Stomach (tissue), 9 donors: ENCODE results near the gene TBX21. TPM values are rescaled to one million over a fixed set of nuclear protein-coding genes. Genes with fewer than 3 reads are reported as not detected.
"Not testable (repeated sequence)": the region's sequence is repeated elsewhere in the genome, so short reads cannot be mapped to it uniquely, and the experiment has no call there.

Experiments used
- DNase-seq, 2 donors: peaks; one replicate each; pipeline versions ENCODE4 v3.0.0 to v3.0.0-alpha.2; 2013 to 2019
- H3K27ac ChIP-seq, 5 donors: fragments of 200-600 bp in 4 of 5; sonication (generic) in 4 of 5; one replicate each; pipeline ENCODE4 v1.5.1; 2013 to 2019; ENCODE audit warnings: mild to moderate bottlenecking in 1 of 5, moderate library complexity in 1 of 5
- H3K27me3 ChIP-seq, 3 donors: fragments of 200-600 bp; sonication (generic); one replicate each; pipeline ENCODE4 v1.5.1; 2017 to 2019; ENCODE audit warnings: mixed run types in 1 of 3
- H3K36me3 ChIP-seq, 4 donors: fragments of 200-600 bp; sonication (generic); 1 replicate in 3 of 4; 2 replicates in 1 of 4; pipeline ENCODE4 v1.5.1; 2016 to 2019
- H3K4me1 ChIP-seq, 4 donors: fragments of 200-600 bp; sonication (generic); one replicate each; pipeline ENCODE4 v1.5.1; 2016 to 2019
- H3K4me3 ChIP-seq, 4 donors: fragments of 200-600 bp; sonication (generic) in 3 of 4; one replicate each; pipeline ENCODE4 v1.5.1; 2016 to 2019; ENCODE audit warnings: mild to moderate bottlenecking in 1 of 4
- H3K9me3 ChIP-seq, 4 donors: fragments of 200-600 bp; sonication (generic); one replicate each; pipeline ENCODE4 v1.5.1; 2016 to 2019
- CTCF ChIP-seq, 7 experiments: fragments of 450-650 bp in 4 of 7; fragments of 200-600 bp in 3 of 7; sonication (generic) in 3 of 7; IDR thresholded peaks; one replicate each; pipeline ENCODE4 v1.5.1; 2016 to 2019; ENCODE audit warnings: antibody characterized with exemption in 7 of 7, control low read depth in 2 of 7, mild to moderate bottlenecking in 1 of 7
- EP300 ChIP-seq: sonication (generic); formaldehyde crosslinking; IDR thresholded peaks from one replicate; pipeline ENCODE4 v1.6.1; 2017; ENCODE audit warnings: antibody characterized with exemption
- POLR2A ChIP-seq, 4 donors: fragments of 450-650 bp; IDR thresholded peaks; one replicate each; pipeline ENCODE4 v1.6.1; 2016; ENCODE audit warnings: antibody characterized with exemption in 4 of 4, control low read depth in 2 of 4, mild to moderate bottlenecking in 1 of 4, moderate library complexity in 1 of 4
- POLR2AphosphoS5 ChIP-seq, 3 donors: sonication (generic); formaldehyde crosslinking; IDR thresholded peaks; one replicate each; pipeline ENCODE4 v1.6.1; 2016; ENCODE audit warnings: antibody characterized with exemption in 3 of 3
- WGBS, 5 donors: extraction: QIAGEN DNeasy Blood & Tissue Kit in 3 of 5; methylation state at CpG; one replicate each; pipeline versions ENCODE4 v1.1.5 to v1.1.7; 2013 to 2018; 5-methylcytosine and 5-hydroxymethylcytosine counted together
- intact Hi-C: fragments of 100-400 bp; cut with DNase I; formaldehyde crosslinking; loops from one replicate; pipeline ENCODE4 v1.15.1; 2023; ENCODE audit warnings: low total_unique reads
- polyA plus RNA-seq, 3 donors: library from polyadenylated mRNA; stranded (reverse); fragments of 200-250 nt; gene quantifications; one replicate each; pipeline ENCODE4 v1.2.3, GENCODE V29; 2013
- total RNA-seq, 5 donors: library from RNA; depleted of rRNA; stranded (reverse); fragments of >200 nt; gene quantifications; one replicate each; pipeline versions ENCODE4 v1.1.0 to v1.2.3, GENCODE V29; 2014 to 2016
- donor health status: healthy with polysubstance abuse.
- donor health status: Bipolar disorder and iron deficiency.
- donor health status: healthy.

The TBX21 gene
- total and polyA plus RNA-seq, 8 donors: 0.10 to 0.92 (median 0.31) TPM; not detected in 3

GRCh38 chr17:47736501-47737495 is 3.8 kb downstream of the TBX21 start:
- intact Hi-C loops: no loop called here
- 68 to 77% (median 75%) methylated on average over 17 of the region's 17 CpGs for WGBS, 5 donors
- Histone ChIP-seq H3K27me3 (peaks cover 0 to 70% (median 29%) of the 10 kb centered on the region in 3 donors), H3K36me3 (no peaks in the 10 kb centered on the region), H3K9me3 (no peaks in the 10 kb centered on the region), H3K4me1 (peaks cover 11 to 21% (median 16%) of the 10 kb centered on the region in 4 donors), H3K27ac (no peak overlapping the region), H3K4me3 (peak overlapping the region in 1 of 4 donors; percentile 3)
- no peak for TF ChIP-seq EP300
- no peak for TF ChIP-seq POLR2AphosphoS5 (IDR thresholded peaks at IDR 0.05)
- peak in 1 of 2 donors; percentile 20 for DNase-seq

DNA sequence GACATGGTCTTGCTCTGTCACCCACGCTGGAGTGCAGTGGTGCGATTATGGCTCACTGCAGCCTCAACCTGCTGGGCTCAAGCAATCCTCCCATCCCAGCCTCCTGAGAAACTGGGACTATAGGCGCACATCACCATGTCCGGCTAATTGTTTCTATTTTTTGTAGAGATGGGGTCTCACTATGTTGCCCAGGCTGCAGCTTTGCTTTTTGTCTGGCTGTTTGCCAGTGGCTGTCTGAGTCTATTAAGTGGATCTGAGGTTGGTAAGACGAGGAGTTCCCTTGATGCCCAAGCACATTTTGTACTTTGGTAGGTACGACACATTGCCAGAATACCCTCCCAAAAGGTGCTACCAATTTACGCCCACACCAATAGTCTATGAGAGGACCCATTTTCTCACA is 5.1 kb downstream of the TBX21 start:
- no peak for TF ChIP-seq POLR2AphosphoS5 (IDR thresholded peaks at IDR 0.05)
- no peaks in the 10 kb centered on the region for H3K9me3 ChIP-seq
- no peak overlapping the region for H3K27ac ChIP-seq
- H3K4me1 ChIP-seq: peaks cover 7 to 17% (median 9%) of the 10 kb centered on the region in 4 donors
- peaks cover 0 to 70% (median 21%) of the 10 kb centered on the region in 3 donors for H3K27me3 ChIP-seq
- 87 to 90% (median 89%) methylated on average over 7 of the region's 7 CpGs for WGBS, 5 donors
- H3K4me3 ChIP-seq: no peak overlapping the region
- DNase-seq: no peak
- intact Hi-C loops: no loop called here
- no peaks in the 10 kb centered on the region for H3K36me3 ChIP-seq

GRCh38 chr17:47739150-47739549 is 6.1 kb downstream of the TBX21 start:
- H3K36me3 ChIP-seq: no peaks in the 10 kb centered on the region
- no peaks in the 10 kb centered on the region for H3K9me3 ChIP-seq
- peaks cover 0 to 70% (median 11%) of the 10 kb centered on the region in 3 donors for H3K27me3 ChIP-seq
- TF ChIP-seq POLR2A (IDR thresholded peaks at IDR 0.05) (no peak), CTCF (IDR thresholded peaks at IDR 0.05) (no peak), EP300 (no peak), POLR2AphosphoS5 (IDR thresholded peaks at IDR 0.05) (no peak)
- 80 to 88% (median 88%) methylated on average over 8 of the region's 8 CpGs for WGBS, 5 donors
- no peak overlapping the region for H3K27ac ChIP-seq
- intact Hi-C loops: no loop called here
- no peak overlapping the region for H3K4me3 ChIP-seq
- DNase-seq: peak in 1 of 2 donors; percentile 17
- H3K4me1 ChIP-seq: peaks cover 0 to 7% (median under 1%) of the 10 kb centered on the region in 4 donors

DNA sequence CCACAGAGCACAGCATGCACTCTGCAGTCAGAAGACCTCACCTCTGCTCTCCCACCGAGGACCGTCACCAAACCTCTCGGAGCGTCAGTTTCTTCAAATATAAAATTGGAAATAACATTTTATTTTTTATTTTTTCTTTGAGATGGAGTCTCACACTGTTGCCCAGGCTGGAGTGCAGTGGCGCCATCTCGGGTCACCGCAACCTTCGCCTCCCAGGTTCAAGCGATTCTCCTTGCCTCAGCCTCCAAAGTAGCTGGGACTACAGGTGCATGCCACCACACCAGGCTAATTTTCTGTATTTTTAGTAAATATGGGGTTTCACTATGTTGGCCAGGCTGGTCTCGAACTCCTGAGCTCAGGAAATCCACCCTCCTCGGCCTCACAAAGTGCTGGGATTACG is 6.9 kb downstream of the TBX21 start:
- 86 to 91% (median 88%) methylated on average over 12 of the region's 12 CpGs for WGBS, 5 donors
- H3K36me3 ChIP-seq, H3K27ac ChIP-seq, H3K4me3 ChIP-seq, H3K4me1 ChIP-seq, intact Hi-C loops, H3K9me3 ChIP-seq: not testable (repeated sequence)
- peak in 1 of 2 donors; percentile 10 for DNase-seq
- peaks cover 0 to 70% (median 8%) of the 10 kb centered on the region in 3 donors for H3K27me3 ChIP-seq

DNA sequence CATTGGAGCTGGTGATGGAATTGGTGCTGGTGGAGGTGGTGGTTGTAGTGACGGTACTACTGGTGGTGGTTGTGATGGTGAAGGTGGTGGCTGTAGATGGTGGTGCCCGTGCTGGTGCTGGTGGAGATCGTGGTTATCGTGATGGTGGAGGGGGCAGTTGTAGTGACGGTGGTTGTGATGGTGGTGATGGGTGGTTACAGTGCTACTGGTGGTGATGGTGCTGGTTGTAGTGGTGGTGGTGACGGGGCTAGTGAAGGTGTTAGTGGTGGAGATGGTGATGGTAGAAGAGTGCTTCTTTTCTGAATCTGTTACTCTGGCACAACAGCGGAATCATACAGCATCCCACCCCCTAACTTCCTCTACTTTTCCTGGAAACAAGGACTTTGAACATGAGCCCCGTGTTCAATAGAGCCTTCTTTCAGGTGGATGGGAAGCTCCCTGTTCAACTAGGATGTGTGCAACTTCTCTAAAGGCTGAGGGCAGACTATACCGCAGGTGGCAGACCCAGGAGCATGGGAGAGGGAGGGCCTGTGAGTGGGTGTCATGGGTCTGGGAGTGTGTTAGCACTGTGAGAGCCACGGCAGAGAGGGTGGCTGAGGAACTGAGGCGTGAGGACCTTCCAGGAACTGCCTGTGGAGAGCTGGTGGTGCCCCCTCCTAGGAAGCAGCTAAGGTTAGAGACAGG is 8.2 kb downstream of the TBX21 start:
- intact Hi-C loops: no loop called here
- peak in 1 of 2 donors; percentile 23 for DNase-seq
- 67 to 82% (median 79%) methylated on average over 11 of the region's 11 CpGs for WGBS, 5 donors
- TF ChIP-seq EP300: no peak
- no peak for TF ChIP-seq CTCF (IDR thresholded peaks at IDR 0.05)
- TF ChIP-seq POLR2AphosphoS5 (IDR thresholded peaks at IDR 0.05): no peak
- TF ChIP-seq POLR2A (IDR thresholded peaks at IDR 0.05): no peak
- Histone ChIP-seq H3K4me3 (no peak overlapping the region), H3K36me3 (no peaks in the 10 kb centered on the region), H3K27me3 (peaks cover 0 to 73% (median 16%) of the 10 kb centered on the region in 3 donors), H3K9me3 (no peaks in the 10 kb centered on the region), H3K27ac (no peak overlapping the region), H3K4me1 (peaks cover 0 to 6% (median 0%) of the 10 kb centered on the region in 4 donors)
